Ectodermal cell (in vitro differentiated cells): ENCODE measurements around the gene CLCN4.

Experiments used
- H3K27ac ChIP-seq: 2 replicates; pipeline ENCODE4 v1.7.0; 2013; ENCODE audit warnings: mild to moderate bottlenecking, low read depth, low read length; ENCODE audit not compliant: insufficient read depth, poor library complexity, severe bottlenecking
- H3K27me3 ChIP-seq: 2 replicates; pipeline ENCODE4 v1.7.0; 2013; ENCODE audit warnings: mild to moderate bottlenecking, low read length; ENCODE audit not compliant: insufficient read depth, control insufficient read depth, poor library complexity, severe bottlenecking
- H3K36me3 ChIP-seq: one replicate; pipeline ENCODE4 v1.7.0; 2013; ENCODE audit warnings: low read length; ENCODE audit not compliant: control insufficient read depth, insufficient read depth
- H3K4me1 ChIP-seq: one replicate; pipeline ENCODE4 v1.7.0; 2013; ENCODE audit warnings: low read length; ENCODE audit not compliant: control insufficient read depth, insufficient read depth
- H3K4me3 ChIP-seq: 2 replicates; pipeline ENCODE4 v1.7.0; 2013; ENCODE audit warnings: low read depth, low read length, control low read depth; ENCODE audit not compliant: insufficient read depth
- H3K9me3 ChIP-seq: 2 replicates; pipeline ENCODE4 v1.7.0; 2013; ENCODE audit warnings: mild to moderate bottlenecking, low read length, moderate library complexity; ENCODE audit not compliant: control insufficient read depth
- WGBS, 2 experiments: methylation state at CpG; one replicate each; pipeline ENCODE4 v1.1.7; 2013; ENCODE audit warnings: missing lambda C conversion rate in 2 of 2; 5-methylcytosine and 5-hydroxymethylcytosine counted together

CLCN4 gene

DNA sequence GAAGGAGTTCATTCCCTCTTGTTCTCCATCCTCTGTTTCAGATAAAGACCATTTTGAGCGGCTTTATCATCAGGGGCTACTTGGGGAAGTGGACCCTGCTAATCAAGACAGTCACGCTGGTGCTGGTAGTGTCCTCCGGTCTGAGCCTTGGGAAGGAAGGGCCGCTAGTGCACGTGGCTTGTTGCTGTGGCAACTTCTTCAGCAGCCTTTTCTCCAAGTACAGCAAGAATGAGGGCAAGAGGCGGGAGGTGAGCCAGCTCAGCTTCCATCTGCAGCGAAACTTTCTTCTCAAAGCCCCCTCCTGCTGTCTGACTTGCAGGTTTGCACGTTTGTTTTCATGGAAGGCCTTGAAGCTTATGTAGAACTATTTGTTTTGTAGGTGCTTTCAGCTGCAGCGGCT is 49.5 kb downstream of the CLCN4 start:
- Histone ChIP-seq H3K9me3 (no peaks in the 10 kb centered on the region), H3K27ac (no peak overlapping the region)
- 62 to 68% methylated on average over 8 to 9 of the region's 9 CpGs for WGBS, 2 experiments

DNA sequence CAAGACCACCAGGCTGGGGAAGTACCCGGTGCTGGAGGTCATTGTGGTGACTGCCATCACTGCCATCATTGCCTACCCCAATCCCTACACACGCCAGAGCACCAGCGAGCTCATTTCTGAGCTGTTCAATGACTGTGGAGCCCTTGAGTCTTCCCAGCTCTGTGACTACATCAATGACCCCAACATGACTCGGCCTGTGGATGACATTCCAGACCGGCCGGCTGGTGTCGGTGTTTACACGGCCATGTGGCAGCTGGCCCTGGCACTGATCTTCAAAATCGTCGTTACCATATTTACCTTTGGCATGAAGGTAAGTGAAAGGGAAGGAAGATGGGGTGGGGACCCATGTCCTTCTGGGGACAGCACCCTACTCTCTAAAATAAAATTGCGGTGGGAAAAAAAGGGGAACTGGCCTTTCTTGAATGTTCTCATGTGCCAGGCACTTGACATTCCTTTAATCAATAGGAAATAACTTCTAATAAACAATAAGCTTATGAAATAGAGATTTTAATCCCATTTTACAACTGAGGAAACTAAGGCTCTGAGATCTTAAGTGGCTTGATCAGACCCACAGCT is 51.6 kb downstream of the CLCN4 start:
- H3K27ac ChIP-seq: no peak overlapping the region
- H3K4me3 ChIP-seq: no peak overlapping the region
- 96 to 97% methylated on average over 10 of the region's 11 CpGs for WGBS, 2 experiments

More for the DNA sequence above, 49.5 kb downstream of the CLCN4 start:
- no peaks in the 10 kb centered on the region for H3K4me1 ChIP-seq
- H3K27me3 ChIP-seq: no peaks in the 10 kb centered on the region
- H3K4me3 ChIP-seq: no peak overlapping the region
- no peaks in the 10 kb centered on the region for H3K36me3 ChIP-seq

DNA sequence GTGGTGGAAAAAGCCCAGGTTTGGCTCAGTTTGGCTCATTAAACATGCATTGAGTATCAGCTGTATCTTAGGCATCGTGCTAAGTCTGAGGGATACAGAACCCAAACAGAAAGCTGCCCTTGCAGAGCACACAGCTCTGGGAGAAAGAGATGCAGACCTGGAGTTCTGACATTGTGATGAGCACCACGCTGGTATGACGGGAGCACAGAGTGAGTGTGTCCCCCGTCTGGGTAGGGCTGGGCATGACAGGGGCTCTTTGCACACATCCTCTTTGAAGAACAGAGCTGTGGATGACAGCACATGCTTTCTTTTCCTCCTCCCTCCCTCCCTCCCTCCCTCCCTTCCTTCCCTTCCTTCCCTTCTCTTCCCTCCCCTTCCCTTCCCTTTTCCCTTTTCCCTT is 52.2 kb downstream of the CLCN4 start:
- Histone ChIP-seq H3K27ac (no peak overlapping the region), H3K9me3 (no peaks in the 10 kb centered on the region), H3K27me3 (no peaks in the 10 kb centered on the region), H3K4me3 (no peak overlapping the region), H3K4me1 (no peaks in the 10 kb centered on the region), H3K36me3 (no peaks in the 10 kb centered on the region)
- 91 to 94% methylated on average over 4 of the region's 4 CpGs for WGBS, 2 experiments

More for the DNA sequence above, 51.6 kb downstream of the CLCN4 start:
- H3K36me3 ChIP-seq: no peaks in the 10 kb centered on the region
- no peaks in the 10 kb centered on the region for H3K9me3 ChIP-seq
- no peaks in the 10 kb centered on the region for H3K4me1 ChIP-seq
- no peaks in the 10 kb centered on the region for H3K27me3 ChIP-seq

DNA sequence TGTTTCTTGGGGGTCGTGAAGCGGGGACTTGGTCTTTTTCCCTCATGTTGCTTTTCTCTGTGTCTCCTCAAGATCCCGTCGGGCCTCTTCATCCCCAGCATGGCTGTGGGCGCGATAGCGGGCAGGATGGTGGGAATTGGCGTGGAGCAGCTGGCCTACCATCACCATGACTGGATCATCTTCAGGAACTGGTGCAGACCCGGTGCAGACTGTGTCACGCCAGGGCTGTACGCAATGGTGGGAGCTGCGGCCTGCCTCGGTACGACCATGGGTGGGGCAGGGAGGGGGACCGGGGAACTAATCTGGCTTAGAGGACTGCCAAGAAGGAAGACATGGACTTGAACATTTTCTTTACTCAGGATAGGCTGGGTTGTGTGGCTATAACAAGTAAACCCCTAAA is 55.6 kb downstream of the CLCN4 start:
- Histone ChIP-seq H3K4me1 (no peaks in the 10 kb centered on the region), H3K4me3 (no peak overlapping the region), H3K27ac (no peak overlapping the region), H3K36me3 (no peaks in the 10 kb centered on the region), H3K9me3 (no peaks in the 10 kb centered on the region), H3K27me3 (no peaks in the 10 kb centered on the region)
- WGBS, 2 experiments: 96 to 97% methylated on average over 15 of the region's 15 CpGs

DNA sequence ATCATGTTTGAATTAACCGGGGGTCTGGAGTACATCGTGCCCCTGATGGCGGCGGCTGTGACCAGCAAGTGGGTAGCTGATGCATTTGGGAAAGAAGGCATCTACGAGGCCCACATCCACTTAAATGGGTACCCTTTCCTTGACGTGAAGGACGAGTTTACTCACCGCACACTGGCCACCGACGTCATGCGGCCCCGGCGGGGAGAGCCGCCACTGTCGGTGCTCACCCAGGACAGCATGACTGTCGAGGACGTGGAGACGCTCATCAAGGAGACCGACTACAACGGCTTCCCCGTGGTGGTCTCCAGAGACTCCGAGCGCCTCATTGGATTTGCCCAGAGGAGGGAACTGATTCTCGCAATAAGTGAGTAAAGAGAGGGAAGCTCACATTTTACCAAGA is 56.9 kb downstream of the CLCN4 start:
- 95 to 97% methylated on average over 24 of the region's 24 CpGs for WGBS, 2 experiments
- Histone ChIP-seq H3K9me3 (no peaks in the 10 kb centered on the region), H3K27ac (no peak overlapping the region), H3K36me3 (no peaks in the 10 kb centered on the region), H3K27me3 (no peaks in the 10 kb centered on the region), H3K4me1 (no peaks in the 10 kb centered on the region), H3K4me3 (no peak overlapping the region)

DNA sequence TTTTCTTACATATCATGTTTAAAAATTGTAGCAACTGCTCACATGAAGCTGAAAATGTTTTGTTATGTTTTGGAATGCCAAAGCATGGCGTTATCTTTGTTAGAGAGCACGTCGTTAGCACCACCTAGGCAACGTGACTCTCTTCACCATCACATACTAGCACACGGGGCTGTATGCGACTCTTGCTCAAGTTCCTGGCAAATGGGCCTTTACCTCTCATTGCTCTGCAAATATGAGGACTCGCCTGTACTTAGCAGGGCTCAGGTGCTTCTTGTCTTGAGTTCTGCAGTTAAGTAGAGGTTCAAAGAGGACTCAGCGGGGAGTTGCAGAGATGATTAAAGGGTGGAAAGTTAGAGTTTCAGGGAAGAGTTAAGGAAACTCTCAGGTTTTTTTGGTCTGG is 59.4 kb downstream of the CLCN4 start:
- Histone ChIP-seq H3K27ac (no peak overlapping the region), H3K4me3 (no peak overlapping the region), H3K27me3 (no peaks in the 10 kb centered on the region), H3K4me1 (no peaks in the 10 kb centered on the region), H3K36me3 (no peaks in the 10 kb centered on the region), H3K9me3 (no peaks in the 10 kb centered on the region)
- 96 to 97% methylated on average over 8 of the region's 8 CpGs for WGBS, 2 experiments

DNA sequence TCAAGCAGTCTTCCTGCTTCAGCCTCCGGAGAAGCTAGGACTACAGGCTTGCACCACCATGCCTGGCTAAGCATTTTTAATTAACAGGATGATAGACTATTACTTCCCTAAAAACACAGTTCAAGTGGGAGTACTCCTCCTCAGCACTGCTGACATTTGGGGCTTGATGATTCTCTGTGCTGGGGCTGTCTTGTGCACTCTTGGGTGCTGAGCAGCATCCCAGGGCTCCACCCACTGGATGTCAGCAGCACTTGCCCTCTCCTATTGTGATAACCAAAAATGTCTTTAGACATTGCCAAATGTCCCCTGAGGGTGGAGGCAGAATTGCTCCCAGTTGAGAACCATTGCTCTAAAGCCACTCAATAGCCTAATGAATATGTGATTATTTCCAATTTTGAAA is 60.4 kb downstream of the CLCN4 start:
- Histone ChIP-seq H3K4me1 (no peaks in the 10 kb centered on the region), H3K36me3 (no peaks in the 10 kb centered on the region), H3K27ac (no peak overlapping the region), H3K9me3 (no peaks in the 10 kb centered on the region), H3K4me3 (no peak overlapping the region), H3K27me3 (no peaks in the 10 kb centered on the region)
- 93 to 100% methylated on average over 1 of the region's 1 CpG for WGBS, 2 experiments

DNA sequence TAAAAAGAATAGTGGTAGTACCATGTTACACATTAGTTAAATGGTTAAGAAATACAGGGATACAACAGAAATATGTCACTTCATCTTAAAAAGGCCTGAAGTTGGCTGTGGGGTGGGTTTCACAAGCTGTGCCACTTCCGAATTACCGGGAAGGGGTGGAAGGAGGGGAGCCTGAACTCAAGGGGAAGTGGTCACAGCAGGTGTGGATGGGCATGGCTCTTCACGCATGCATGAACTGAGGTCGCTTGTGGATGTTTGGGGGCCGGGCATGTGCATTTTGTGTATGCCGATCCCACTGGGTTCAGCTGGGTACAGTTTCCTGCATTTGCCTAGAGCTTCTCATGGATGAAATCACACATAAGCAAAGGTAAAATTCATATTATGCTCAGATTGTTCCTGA is 64.9 kb downstream of the CLCN4 start:
- Histone ChIP-seq H3K36me3 (no peaks in the 10 kb centered on the region), H3K27ac (no peak overlapping the region), H3K9me3 (no peaks in the 10 kb centered on the region), H3K4me1 (no peaks in the 10 kb centered on the region), H3K4me3 (no peak overlapping the region), H3K27me3 (no peaks in the 10 kb centered on the region)
- WGBS, 2 experiments: 94 to 98% methylated on average over 6 of the region's 6 CpGs

DNA sequence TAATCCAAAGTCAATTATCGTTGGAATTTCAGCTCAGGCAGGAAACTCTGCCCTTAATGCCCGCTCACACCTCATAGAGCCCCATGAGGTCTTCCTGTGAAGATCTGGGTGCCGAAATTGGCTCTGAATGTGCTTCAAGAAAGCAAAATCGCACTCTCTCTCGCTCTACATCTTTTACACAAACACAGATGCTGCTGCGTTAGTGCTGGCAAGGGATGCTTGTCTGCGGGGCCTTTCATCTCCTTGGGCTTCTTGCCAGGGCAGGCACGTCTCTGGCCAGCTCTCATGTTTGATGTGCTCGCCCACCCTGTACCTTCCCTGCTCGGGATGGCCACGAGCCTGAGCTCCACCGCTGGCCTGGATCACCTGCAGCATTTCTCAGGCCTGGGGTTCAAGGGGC is 66.5 kb downstream of the CLCN4 start:
- H3K9me3 ChIP-seq: no peaks in the 10 kb centered on the region

DNA sequence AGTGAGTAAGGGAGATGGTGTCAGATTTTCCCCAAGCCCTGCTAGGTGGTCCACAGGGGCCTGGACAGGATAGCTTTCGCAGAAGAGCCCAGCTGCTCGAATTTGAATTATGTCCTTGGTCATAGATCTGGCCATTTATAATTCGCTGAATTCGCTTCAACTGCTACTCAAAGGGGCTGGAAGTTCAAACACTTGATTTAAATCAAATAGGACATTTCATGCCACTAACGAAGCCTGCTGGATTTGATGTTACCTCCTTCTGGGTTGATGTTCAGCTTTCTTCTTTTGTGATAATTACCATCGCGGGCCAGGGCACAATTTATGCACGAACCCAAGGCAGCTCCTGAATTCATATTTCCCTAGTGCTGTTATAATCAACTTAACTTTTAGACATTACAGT is 67.0 kb downstream of the CLCN4 start:
- no peak overlapping the region for H3K27ac ChIP-seq
- no peaks in the 10 kb centered on the region for H3K4me1 ChIP-seq
- no peak overlapping the region for H3K4me3 ChIP-seq
- no peaks in the 10 kb centered on the region for H3K36me3 ChIP-seq
- H3K27me3 ChIP-seq: no peaks in the 10 kb centered on the region
- WGBS, 2 experiments: 94 to 96% methylated on average over 8 of the region's 8 CpGs
- H3K9me3 ChIP-seq: no peaks in the 10 kb centered on the region

More for the DNA sequence above, 66.5 kb downstream of the CLCN4 start:
- 92 to 93% methylated on average over 12 of the region's 12 CpGs for WGBS, 2 experiments
- Histone ChIP-seq H3K4me3 (no peak overlapping the region), H3K27ac (no peak overlapping the region), H3K36me3 (no peaks in the 10 kb centered on the region), H3K27me3 (no peaks in the 10 kb centered on the region), H3K4me1 (no peaks in the 10 kb centered on the region)

DNA sequence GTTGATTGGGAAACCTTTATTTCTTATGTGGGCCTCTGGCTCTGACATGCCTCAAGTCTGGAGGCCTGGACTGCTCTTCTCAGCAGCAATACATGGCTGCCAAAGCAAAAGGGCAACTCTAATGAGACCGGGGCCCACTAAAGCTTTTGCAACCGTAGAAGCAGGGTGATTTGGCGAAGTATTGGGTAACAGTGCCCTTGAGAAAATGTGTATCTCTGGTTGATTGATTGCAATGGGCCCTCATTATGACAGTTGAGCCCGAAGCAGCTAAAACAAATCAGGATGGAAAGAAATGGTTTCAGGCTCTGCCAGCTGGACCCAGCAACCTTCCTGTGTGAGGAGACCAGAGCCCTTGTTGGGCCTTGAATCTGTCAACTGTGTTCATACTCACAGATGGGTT is 73.4 kb downstream of the CLCN4 start:
- no peaks in the 10 kb centered on the region for H3K27me3 ChIP-seq
- H3K27ac ChIP-seq: no peak overlapping the region
- H3K9me3 ChIP-seq: no peaks in the 10 kb centered on the region
- no peak overlapping the region for H3K4me3 ChIP-seq
- H3K36me3 ChIP-seq: no peaks in the 10 kb centered on the region
- WGBS, 2 experiments: 93 to 99% methylated on average over 4 of the region's 4 CpGs
- no peaks in the 10 kb centered on the region for H3K4me1 ChIP-seq
